ENCODE data around the gene IGLL5.

Gene IGLL5

DNA sequence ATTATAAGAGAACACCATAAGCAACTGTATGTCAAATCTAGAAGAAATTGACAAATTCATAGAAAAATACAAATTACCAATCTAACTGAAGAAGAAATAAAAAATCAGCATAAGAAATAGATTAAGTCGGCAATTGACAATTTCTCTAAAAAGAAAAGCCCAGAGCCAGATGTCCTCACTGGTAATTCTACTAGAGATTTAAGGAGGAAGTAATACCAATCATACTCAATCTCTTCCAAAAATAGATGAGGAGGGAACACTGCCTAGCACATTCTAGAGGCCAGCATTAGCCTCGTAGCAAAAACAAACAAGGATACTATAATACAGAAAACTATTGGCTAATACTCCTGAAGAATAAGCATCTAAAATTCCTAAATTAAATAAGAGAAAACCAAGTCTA lies 40.4 kb upstream of the IGLL5 start:
- TF ChIP-seq, protein P1, sequence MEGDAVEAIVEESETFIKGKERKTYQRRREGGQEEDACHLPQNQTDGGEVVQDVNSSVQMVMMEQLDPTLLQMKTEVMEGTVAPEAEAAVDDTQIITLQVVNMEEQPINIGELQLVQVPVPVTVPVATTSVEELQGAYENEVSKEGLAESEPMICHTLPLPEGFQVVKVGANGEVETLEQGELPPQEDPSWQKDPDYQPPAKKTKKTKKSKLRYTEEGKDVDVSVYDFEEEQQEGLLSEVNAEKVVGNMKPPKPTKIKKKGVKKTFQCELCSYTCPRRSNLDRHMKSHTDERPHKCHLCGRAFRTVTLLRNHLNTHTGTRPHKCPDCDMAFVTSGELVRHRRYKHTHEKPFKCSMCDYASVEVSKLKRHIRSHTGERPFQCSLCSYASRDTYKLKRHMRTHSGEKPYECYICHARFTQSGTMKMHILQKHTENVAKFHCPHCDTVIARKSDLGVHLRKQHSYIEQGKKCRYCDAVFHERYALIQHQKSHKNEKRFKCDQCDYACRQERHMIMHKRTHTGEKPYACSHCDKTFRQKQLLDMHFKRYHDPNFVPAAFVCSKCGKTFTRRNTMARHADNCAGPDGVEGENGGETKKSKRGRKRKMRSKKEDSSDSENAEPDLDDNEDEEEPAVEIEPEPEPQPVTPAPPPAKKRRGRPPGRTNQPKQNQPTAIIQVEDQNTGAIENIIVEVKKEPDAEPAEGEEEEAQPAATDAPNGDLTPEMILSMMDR (IDR thresholded peaks at IDR 0.05), result no peak

DNA sequence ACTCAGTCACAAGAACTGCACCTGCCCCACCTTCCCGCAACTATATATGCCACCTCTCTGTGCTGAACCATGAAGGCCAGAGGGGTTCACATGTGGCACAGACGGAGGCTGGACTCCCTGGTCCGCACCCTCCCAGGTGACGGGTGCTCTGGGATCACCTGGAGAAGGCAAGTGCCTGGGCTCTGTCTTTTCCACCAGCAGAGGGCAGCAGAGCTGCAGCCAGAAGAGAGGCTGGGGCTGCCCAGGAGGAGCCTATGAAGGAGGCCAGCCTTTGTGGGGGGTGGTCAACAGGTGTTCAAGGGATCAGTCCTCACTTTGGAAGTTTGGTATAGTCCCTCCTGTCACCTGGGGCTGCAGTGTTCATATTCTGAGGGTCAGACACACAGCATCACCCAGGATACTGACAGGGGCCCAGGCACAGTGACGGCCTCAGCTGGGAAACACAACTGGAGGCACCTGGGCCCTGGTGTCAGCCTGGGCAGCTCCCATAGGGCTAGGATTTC lies 39.2 kb upstream of the IGLL5 start:
- TF ChIP-seq, protein P1 (IDR thresholded peaks at IDR 0.05), result peak; percentile 97

DNA sequence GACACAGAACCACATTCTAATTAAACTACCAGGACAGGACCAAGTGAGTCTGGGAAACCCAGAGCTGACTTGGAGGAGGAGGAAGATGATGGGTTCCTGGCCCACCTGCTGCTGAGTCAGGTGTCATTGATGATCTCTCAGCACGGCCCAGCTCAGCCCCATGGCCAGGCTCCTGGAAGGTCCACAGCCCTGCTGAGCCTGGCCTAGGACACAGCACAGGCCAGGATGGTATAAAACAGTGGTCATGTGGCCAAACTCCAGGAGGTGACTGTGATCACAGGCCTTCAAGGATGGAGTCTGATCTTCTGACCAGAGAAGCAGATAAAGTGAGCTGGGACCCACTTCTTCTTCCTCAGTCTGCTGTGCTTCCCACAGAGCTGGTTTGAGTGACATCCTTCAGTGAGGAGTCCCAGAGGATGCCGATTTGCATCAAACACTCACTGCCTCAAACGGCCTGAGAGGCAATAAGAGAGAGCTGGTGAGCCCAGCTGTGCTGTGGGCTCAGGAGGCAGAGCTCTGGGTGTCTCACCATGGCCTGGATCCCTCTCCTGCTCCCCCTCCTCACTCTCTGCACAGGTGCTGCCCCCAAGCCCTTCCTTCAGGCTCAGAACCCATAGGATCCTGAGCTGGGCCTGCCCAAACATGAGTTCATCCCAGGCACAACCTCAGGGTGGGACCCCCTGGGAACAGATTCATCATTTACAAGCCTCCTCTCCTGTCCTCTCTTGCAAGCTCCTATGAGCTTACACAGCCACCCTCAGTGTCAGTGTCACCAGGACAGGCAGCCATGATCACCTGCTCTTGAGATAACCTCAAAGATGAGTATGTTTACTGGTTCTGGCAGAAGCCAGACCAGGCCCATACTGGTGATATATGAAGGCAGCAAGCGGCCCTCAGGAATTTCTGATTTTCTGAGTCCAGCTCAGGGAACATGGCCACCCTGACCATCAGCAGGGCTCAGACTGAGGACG lies 37.7 kb upstream of the IGLL5 start:
- TF ChIP-seq, protein P1 (IDR thresholded peaks at IDR 0.05), result no peak

DNA sequence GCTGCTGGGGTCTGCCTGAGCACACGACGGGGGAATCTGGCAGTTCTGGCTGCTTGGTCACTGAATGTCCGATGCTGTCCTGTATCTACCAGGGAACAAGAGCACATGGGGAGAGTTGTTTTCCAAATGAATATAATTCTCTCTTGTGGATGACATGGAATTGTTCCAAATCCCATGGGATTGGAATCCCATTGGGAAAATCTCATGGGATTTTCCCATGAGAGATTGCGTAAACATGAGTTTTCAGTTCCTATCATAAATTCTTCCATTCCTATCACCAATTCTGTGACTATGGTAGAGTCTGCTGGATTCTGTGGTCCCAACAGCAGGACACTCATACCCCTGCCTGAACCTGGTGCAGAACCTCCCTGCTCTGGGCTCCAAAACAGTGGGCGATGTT lies 35.6 kb upstream of the IGLL5 start:
- TF ChIP-seq, protein P1 (IDR thresholded peaks at IDR 0.05), result no peak

DNA sequence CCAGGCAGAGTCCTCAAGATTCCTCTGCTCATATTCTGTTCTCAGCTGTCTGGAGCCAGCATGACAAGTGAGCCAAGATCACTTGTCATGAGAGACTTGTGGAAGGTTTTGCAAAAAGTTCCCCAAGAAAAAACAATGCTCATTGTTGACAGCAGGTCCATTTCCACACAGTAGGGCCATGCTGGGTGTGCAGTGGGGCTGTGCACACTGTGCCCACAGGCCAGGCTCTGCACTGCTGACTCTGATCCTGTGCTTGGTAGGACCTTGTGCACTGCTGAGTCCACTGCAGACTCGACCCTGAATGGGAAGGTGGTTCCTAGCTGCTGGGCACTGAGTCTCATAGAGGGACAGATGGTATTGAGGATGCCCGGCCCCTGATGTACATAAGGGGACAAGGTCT lies 33.9 kb upstream of the IGLL5 start:
- TF ChIP-seq, protein P1 (IDR thresholded peaks at IDR 0.05), result no peak

DNA sequence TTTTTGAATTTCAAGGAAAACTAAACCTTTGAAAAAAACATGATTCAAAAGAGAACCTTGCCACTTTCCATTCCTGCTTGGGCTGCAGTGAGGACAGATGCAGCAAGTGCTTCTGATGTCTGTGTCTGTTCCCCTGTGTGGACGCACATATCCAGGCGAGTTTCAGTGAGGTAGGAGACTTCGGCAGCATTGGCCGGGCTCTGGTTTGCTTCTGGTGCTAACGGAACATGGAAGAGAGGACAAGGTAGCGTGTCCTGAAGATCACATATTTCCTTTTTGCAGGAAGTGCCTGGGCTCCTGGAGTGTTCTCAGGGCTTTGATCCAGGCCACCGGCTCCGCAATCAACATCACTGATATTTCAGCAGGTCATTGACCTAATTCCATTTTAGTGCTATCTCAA lies 33.1 kb upstream of the IGLL5 start:
- TF ChIP-seq, protein P1 (IDR thresholded peaks at IDR 0.05), result no peak

DNA sequence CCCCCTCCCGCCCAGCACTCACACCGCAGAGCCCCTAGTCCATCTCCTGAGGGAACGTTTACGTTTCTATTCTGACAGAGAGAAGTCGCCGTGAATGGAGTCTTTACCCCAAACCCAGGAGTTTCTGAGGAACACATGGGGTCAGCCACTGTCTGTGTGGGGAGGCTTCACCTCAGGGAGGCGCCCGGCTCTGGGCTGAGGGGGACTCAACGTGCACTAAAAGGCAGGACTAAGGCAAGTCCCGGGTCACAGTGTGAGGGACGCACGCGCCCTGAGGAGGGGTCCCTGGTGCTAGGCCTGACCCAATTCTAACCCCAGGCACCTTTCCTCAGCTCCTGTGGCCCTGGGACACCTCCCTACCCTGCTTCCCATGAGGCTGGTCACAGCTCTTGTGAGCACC lies 32.5 kb upstream of the IGLL5 start:
- TF ChIP-seq, protein P1 (IDR thresholded peaks at IDR 0.05), result no peak
